Activated CD8-positive, alpha-beta T cell treated with anti-CD3 and anti-CD28 coated beads, Interleukin-2, amount 10 ng/mL, durations not matched to agents 7 days and 5 days (primary cell): ENCODE data around the gene LY6G6D. TPM values are rescaled to one million over a fixed set of nuclear protein-coding genes. Genes with fewer than 3 reads are reported as not detected.

Source experiments
- ATAC-seq: fragments of 150-1000 bp; cut with Tn5 transposase; one replicate; pipeline ENCODE4 v1.10.0; 2021; ENCODE audit warnings: moderate library complexity
- CTCF ChIA-PET: fragments of 350-600 bp; sonication (Branson Sonifier 250); formaldehyde crosslinking; loops from one replicate; lab custom pipeline; 2021; ENCODE audit warnings: antibody characterized with exemption; lab: Charles Lee
- POLR2A ChIA-PET: fragments of 350-600 bp; sonication (Branson Sonifier 250); formaldehyde crosslinking; loops from one replicate; lab custom pipeline; 2021; ENCODE audit warnings: antibody characterized with exemption; lab: Charles Lee
- DNase-seq: peaks from one replicate; pipeline ENCODE4 v3.0.0-alpha.2; 2020
- H3K27ac Mint-ChIP-seq: one replicate; pipeline ENCODE4 v1.8.0; 2021; ENCODE audit warnings: mild to moderate bottlenecking, mixed read lengths
- H3K27me3 Mint-ChIP-seq: one replicate; pipeline ENCODE4 v1.8.0; 2021; ENCODE audit warnings: low read depth, mixed read lengths
- H3K36me3 Mint-ChIP-seq: one replicate; pipeline ENCODE4 v1.8.0; 2021; ENCODE audit warnings: low read depth, mixed read lengths
- H3K4me1 Mint-ChIP-seq: one replicate; pipeline ENCODE4 v1.8.0; 2021; ENCODE audit warnings: low read depth, mixed read lengths
- H3K4me3 Mint-ChIP-seq: one replicate; pipeline ENCODE4 v1.8.0; 2021; ENCODE audit warnings: mild to moderate bottlenecking, mixed read lengths
- H3K9me3 Mint-ChIP-seq: one replicate; pipeline ENCODE4 v1.8.0; 2022; ENCODE audit warnings: mixed read lengths; ENCODE audit not compliant: insufficient read depth
- total RNA-seq, 2 experiments: library from RNA; stranded (reverse); gene quantifications; one replicate each; pipeline ENCODE4 v1.2.3, GENCODE V29; 2021

Gene LY6G6D
- total RNA-seq, 2 experiments from 2014 or later, result not detected

GRCh38 chr6:31729515-31729978, 14.4 kb downstream of the LY6G6D start:
- H3K4me1 Mint-ChIP-seq, result peaks cover 81% of the 10 kb centered on the region
- peak overlapping the region; percentile 95 for H3K4me3 Mint-ChIP-seq
- POLR2A ChIA-PET, result interaction anchor here (0.7 to 7.2 kb wide), 9 partner anchors 9 to 133 kb away, joined by 3 to 83 read pairs (median 4); partner anchors contain the start of genes BAG6, HSPA1L, LY6G6C and MSH5
- no peaks in the 10 kb centered on the region for H3K27me3 Mint-ChIP-seq
- no peaks in the 10 kb centered on the region for H3K9me3 Mint-ChIP-seq
- ATAC-seq, result peak; percentile 67
- H3K36me3 Mint-ChIP-seq, result peaks cover 76% of the 10 kb centered on the region
- peak; percentile 88 for DNase-seq
- CTCF ChIA-PET, result interaction anchor here (0.6 to 4.9 kb wide), 17 partner anchors 10 to 103 kb away, joined by 3 to 38 read pairs (median 6); partner anchors contain the start of genes ABHD16A, HSPA1B, LSM2 and LY6G6D
- H3K27ac Mint-ChIP-seq, result peak overlapping the region; percentile 90

GRCh38 chr6:31729979-31730630, 15.0 kb downstream of the LY6G6D start:
- H3K27ac Mint-ChIP-seq, result peak overlapping the region; percentile 90
- DNase-seq, result peak; percentile 75
- no peaks in the 10 kb centered on the region for H3K27me3 Mint-ChIP-seq
- peak; percentile 57 for ATAC-seq
- H3K4me3 Mint-ChIP-seq, result peak overlapping the region; percentile 95
- no peaks in the 10 kb centered on the region for H3K9me3 Mint-ChIP-seq
- peaks cover 81% of the 10 kb centered on the region for H3K4me1 Mint-ChIP-seq
- peaks cover 82% of the 10 kb centered on the region for H3K36me3 Mint-ChIP-seq
- CTCF ChIA-PET, result interaction anchor here (0.6 to 4.9 kb wide), 18 partner anchors 9 to 102 kb away, joined by 3 to 38 read pairs (median 6); partner anchors contain the start of genes ABHD16A, HSPA1B, LSM2 and LY6G6D
- POLR2A ChIA-PET, result interaction anchor here (0.7 to 7.2 kb wide), 9 partner anchors 9 to 133 kb away, joined by 3 to 83 read pairs (median 4); partner anchors contain the start of genes BAG6, HSPA1L, LY6G6C and MSH5

GRCh38 chr6:31730631-31731086, 15.5 kb downstream of the LY6G6D start:
- H3K27me3 Mint-ChIP-seq, result no peaks in the 10 kb centered on the region
- peaks cover 86% of the 10 kb centered on the region for H3K36me3 Mint-ChIP-seq
- H3K4me1 Mint-ChIP-seq, result peaks cover 79% of the 10 kb centered on the region
- ATAC-seq (no peak), DNase-seq (no peak)
- peak overlapping the region; percentile 95 for H3K4me3 Mint-ChIP-seq
- CTCF ChIA-PET, result interaction anchor here (0.7 to 4.9 kb wide), 13 partner anchors 8 to 102 kb away, joined by 3 to 38 read pairs (median 7); partner anchors contain the start of genes HSPA1B, LSM2, MSH5 and VARS1
- POLR2A ChIA-PET, result interaction anchor here (1.1 to 7.2 kb wide), 7 partner anchors 9 to 100 kb away, joined by 3 to 83 read pairs (median 5); partner anchors contain the start of genes HSPA1L, LY6G6C, MSH5 and VARS1
- H3K27ac Mint-ChIP-seq, result peak overlapping the region; percentile 90
- no peaks in the 10 kb centered on the region for H3K9me3 Mint-ChIP-seq

- H3K4me3 Mint-ChIP-seq, result peak overlapping the region; percentile 8
- peaks cover 78% of the 10 kb centered on the region for H3K36me3 Mint-ChIP-seq
- ATAC-seq (no peak), DNase-seq (no peak)
- H3K27ac Mint-ChIP-seq, result peak overlapping the region; percentile 49
- peaks cover 72% of the 10 kb centered on the region for H3K4me1 Mint-ChIP-seq
- ChIA-PET POLR2A (interaction anchor here (0.6 to 7.2 kb wide), 3 partner anchors 7 to 99 kb away, joined by 4 to 83 read pairs (median 4); partner anchors contain the start of gene MSH5), CTCF (interaction anchor here (1.0 to 2.2 kb wide), 3 partner anchors 64 to 98 kb away, joined by 3 to 10 read pairs (median 3); partner anchors contain the start of gene VARS1)
- no peaks in the 10 kb centered on the region for H3K27me3 Mint-ChIP-seq
- H3K9me3 Mint-ChIP-seq, result no peaks in the 10 kb centered on the region
Measured at GRCh38 chr6:31732029-31732428, 16.9 kb downstream of the LY6G6D start.

GRCh38 chr6:31733734-31734133, 18.6 kb downstream of the LY6G6D start:
- Mint-ChIP-seq H3K9me3 (no peaks in the 10 kb centered on the region), H3K27ac (peak overlapping the region; percentile 96), H3K36me3 (peaks cover 64% of the 10 kb centered on the region), H3K4me1 (peaks cover 74% of the 10 kb centered on the region), H3K4me3 (peak overlapping the region; percentile 92), H3K27me3 (no peaks in the 10 kb centered on the region)
- DNase-seq (no peak), ATAC-seq (no peak)
- POLR2A ChIA-PET, result interaction anchor here (5.1 kb wide), 1 partner anchor 94 kb away, joined by 33 read pairs; the partner anchor contains the start of gene HSPA1B
- CTCF ChIA-PET, result interaction anchor here (2.2 kb wide), 1 partner anchor 97 kb away, joined by 10 read pairs; no protein-coding TSS in a partner anchor

GRCh38 chr6:31734247-31734820, 19.2 kb downstream of the LY6G6D start:
- Mint-ChIP-seq H3K4me3 (peak overlapping the region; percentile 92), H3K27ac (peak overlapping the region; percentile 96), H3K9me3 (no peaks in the 10 kb centered on the region), H3K36me3 (peaks cover 59% of the 10 kb centered on the region), H3K4me1 (peaks cover 74% of the 10 kb centered on the region), H3K27me3 (no peaks in the 10 kb centered on the region)
- ATAC-seq (no peak), DNase-seq (no peak)
- ChIA-PET POLR2A (interaction anchor here (0.7 to 5.1 kb wide), 5 partner anchors 11 to 93 kb away, joined by 3 to 33 read pairs (median 5); partner anchors contain the start of genes GPANK1, HSPA1B, MPIG6B and VARS1), CTCF (interaction anchor here (0.7 to 9.7 kb wide), 4 partner anchors 31 to 56 kb away, joined by 3 to 118 read pairs (median 3); no protein-coding TSS in a partner anchor)

GRCh38 chr6:31734821-31735406, 19.8 kb downstream of the LY6G6D start:
- Mint-ChIP-seq H3K4me3 (peak overlapping the region; percentile 92), H3K27me3 (no peaks in the 10 kb centered on the region), H3K27ac (peak overlapping the region; percentile 96), H3K4me1 (peaks cover 75% of the 10 kb centered on the region), H3K9me3 (no peaks in the 10 kb centered on the region), H3K36me3 (peaks cover 58% of the 10 kb centered on the region)
- ChIA-PET CTCF (interaction anchor here (0.7 to 9.7 kb wide), 6 partner anchors 31 to 97 kb away, joined by 3 to 118 read pairs (median 5); partner anchors contain the start of gene HSPA1B), POLR2A (interaction anchor here (0.7 to 5.1 kb wide), 13 partner anchors 11 to 1633 kb away, joined by 3 to 33 read pairs (median 4); partner anchors contain the start of genes ABHD16A, GPANK1, HSPA1B and MPIG6B)
- ATAC-seq (peak; percentile 26), DNase-seq (peak; percentile 79)

- POLR2A ChIA-PET, result interaction anchor here (0.5 to 5.6 kb wide), 26 partner anchors 11 to 1402 kb away, joined by 3 to 37 read pairs (median 4); partner anchors contain the start of genes ABHD16A, C6orf47, HSPA1A and HSPA1B
- H3K36me3 Mint-ChIP-seq, result peaks cover 49% of the 10 kb centered on the region
- peak within 1 kb of the TSS; percentile 96 for H3K27ac Mint-ChIP-seq
- peaks cover 71% of the 10 kb centered on the region for H3K4me1 Mint-ChIP-seq
- H3K9me3 Mint-ChIP-seq, result no peaks in the 10 kb centered on the region
- peak within 1 kb of the TSS; percentile 92 for H3K4me3 Mint-ChIP-seq
- H3K27me3 Mint-ChIP-seq, result no peaks in the 10 kb centered on the region
- ATAC-seq (peak; percentile 43), DNase-seq (peak; percentile 89)
- CTCF ChIA-PET, result interaction anchor here (1.1 to 9.7 kb wide), 6 partner anchors 9 to 95 kb away, joined by 4 to 118 read pairs (median 12); partner anchors contain the start of genes HSPA1B and LSM2
Measured at GRCh38 chr6:31736021-31736767, 21.0 kb downstream of the LY6G6D start, which contains the start of gene CLIC1. CLIC1 (minus strand) TSS chr6:31736530; CDS start chr6:31736300, 230 bp downstream.

- ATAC-seq (no peak), DNase-seq (peak; percentile 29)
- Mint-ChIP-seq H3K4me1 (peaks cover 74% of the 10 kb centered on the region), H3K27me3 (no peaks in the 10 kb centered on the region), H3K36me3 (peaks cover 48% of the 10 kb centered on the region), H3K9me3 (no peaks in the 10 kb centered on the region), H3K4me3 (peak overlapping the region; percentile 92), H3K27ac (peak overlapping the region; percentile 96)
- CTCF ChIA-PET, result interaction anchor here (1.0 to 9.7 kb wide), 12 partner anchors 9 to 97 kb away, joined by 3 to 118 read pairs (median 6); partner anchors contain the start of genes HSPA1A, HSPA1B, HSPA1L and LSM2
- POLR2A ChIA-PET, result interaction anchor here (0.5 to 5.6 kb wide), 27 partner anchors 8 to 1402 kb away, joined by 3 to 83 read pairs (median 6); partner anchors contain the start of genes ABHD16A, BAG6, C6orf47 and CSNK2B
Measured at GRCh38 chr6:31736768-31737314, 21.7 kb downstream of the LY6G6D start.
